Stimulated activated CD4-positive, alpha-beta T cell treated with anti-CD3 and anti-CD28 coated beads, Interleukin-2, amount 100 ng/mL, for 4 hours (primary cell): ENCODE results near the gene SURF2.

Experiments used
- DNase-seq: peaks from one replicate; pipeline ENCODE4 v3.0.0-alpha.2; 2020; ENCODE audit warnings: low read depth

Gene SURF2

GRCh38 chr9:133335924-133336811 is 20.2 kb upstream of the SURF2 start, which contains the start of gene SURF6:
TSS of gene SURF6 (minus strand) at chr9:133336188. CDS start at chr9:133336132, 56 bp downstream.
- peak; percentile 91 for DNase-seq

- DNase-seq, result no peak
Measured at GRCh38 chr9:133339641-133340040, 16.7 kb upstream of the SURF2 start.

GRCh38 chr9:133340256-133340655 is 16.1 kb upstream of the SURF2 start:
- no peak for DNase-seq

GRCh38 chr9:133340916-133341315 is 15.4 kb upstream of the SURF2 start:
- no peak for DNase-seq

GRCh38 chr9:133341369-133342068 is 14.8 kb upstream of the SURF2 start:
- no peak for DNase-seq

- no peak for DNase-seq
Measured at GRCh38 chr9:133342069-133342406, 14.3 kb upstream of the SURF2 start.

- no peak for DNase-seq
Measured at GRCh38 chr9:133342570-133342969, 13.8 kb upstream of the SURF2 start.

- no peak for DNase-seq
Measured at GRCh38 chr9:133344071-133344470, 12.3 kb upstream of the SURF2 start.

GRCh38 chr9:133344979-133345378 is 11.4 kb upstream of the SURF2 start:
- no peak for DNase-seq

- DNase-seq, result no peak
Measured at GRCh38 chr9:133345596-133345995, 10.8 kb upstream of the SURF2 start.

- DNase-seq, result no peak
Measured at GRCh38 chr9:133346021-133346785, 10.1 kb upstream of the SURF2 start.

- DNase-seq, result no peak
Measured at GRCh38 chr9:133347515-133347984, 8.8 kb upstream of the SURF2 start.

GRCh38 chr9:133347985-133348717 is 8.2 kb upstream of the SURF2 start, which contains the start of the genes MED22 and RPL7A:
TSS of gene MED22 (minus strand) at chr9:133348131. CDS start at chr9:133346662, 1,469 bp downstream.
TSS of gene RPL7A (plus strand) at chr9:133348218. CDS start at chr9:133348244, 26 bp downstream.
- DNase-seq, result peak; percentile 86

GRCh38 chr9:133348718-133349573 is 7.4 kb upstream of the SURF2 start:
- DNase-seq, result no peak

- no peak for DNase-seq
Measured at GRCh38 chr9:133349965-133350616, 6.3 kb upstream of the SURF2 start.

GRCh38 chr9:133351526-133351907 is 4.8 kb upstream of the SURF2 start:
- DNase-seq, result no peak

GRCh38 chr9:133351908-133352634 is 4.3 kb upstream of the SURF2 start:
- DNase-seq, result no peak

- DNase-seq, result no peak
Measured at GRCh38 chr9:133352635-133353340, 3.6 kb upstream of the SURF2 start.

GRCh38 chr9:133353548-133353947 is 2.8 kb upstream of the SURF2 start:
- DNase-seq, result no peak
